Left ventricle myocardium inferior (tissue), 1 donor: ENCODE data around the gene AFDN. TPM values are rescaled to one million over a fixed set of nuclear protein-coding genes. Genes with fewer than 3 reads are reported as not detected.

Experiments
- DNase-seq: peaks from one replicate; pipeline ENCODE4 v3.0.0-alpha.2; 2020
- H3K27ac ChIP-seq: fragments of 200-600 bp; replicated peaks from 2 replicates; pipeline ENCODE4 v1.8.0; 2021
- H3K27me3 ChIP-seq: fragments of 200-600 bp; 2 replicates; pipeline ENCODE4 v1.8.0; 2021; ENCODE audit warnings: low read depth
- H3K36me3 ChIP-seq: fragments of 200-600 bp; 2 replicates; pipeline ENCODE4 v1.8.0; 2021
- H3K4me1 ChIP-seq: fragments of 200-600 bp; 2 replicates; pipeline ENCODE4 v1.8.0; 2021
- H3K4me3 ChIP-seq: fragments of 200-600 bp; 2 replicates; pipeline ENCODE4 v1.8.0; 2021; ENCODE audit warnings: mild to moderate bottlenecking, moderate library complexity
- H3K9me3 ChIP-seq: fragments of 200-600 bp; replicated peaks from 2 replicates; pipeline ENCODE4 v1.8.0; 2021
- CTCF ChIP-seq: fragments of 200-600 bp; IDR thresholded peaks from 2 replicates; pipeline ENCODE4 v1.8.0; 2021; ENCODE audit warnings: antibody characterized with exemption, mild to moderate bottlenecking, borderline replicate concordance
- intact Hi-C: fragments of 100-400 bp; cut with micrococcal nuclease; formaldehyde crosslinking; loops from one replicate; pipeline ENCODE4 v1.11.0; 2022
- total RNA-seq: library from RNA; stranded (reverse); fragmentation: NEBNext Ultra II Directional; extraction: Animal tissue kit (Norgen Biotek cat#: 25700); gene quantifications from one replicate; pipeline ENCODE4 v1.2.1, GENCODE V29; 2021
- donor health status: DM: no; HTN: yes; CAD: no; lungs with severe emphysema.

The AFDN gene
- total RNA-seq, 1 donor from 2014 or later: 54.9 TPM

GRCh38 chr6:167850782-167851181, 24.1 kb downstream of the AFDN start:
- intact Hi-C loops: no loop called here
- H3K27ac ChIP-seq: no peak overlapping the region
- no peak for DNase-seq
- H3K27me3 ChIP-seq: no peaks in the 10 kb centered on the region
- peaks cover 67% of the 10 kb centered on the region for H3K4me1 ChIP-seq
- no peaks in the 10 kb centered on the region for H3K9me3 ChIP-seq
- H3K4me3 ChIP-seq: no peak overlapping the region
- H3K36me3 ChIP-seq: no peaks in the 10 kb centered on the region
- no peak for TF ChIP-seq CTCF

GRCh38 chr6:167851370-167851952, 24.8 kb downstream of the AFDN start:
- Histone ChIP-seq H3K9me3 (no peaks in the 10 kb centered on the region), H3K4me3 (no peak overlapping the region), H3K36me3 (no peaks in the 10 kb centered on the region), H3K4me1 (peaks cover 72% of the 10 kb centered on the region), H3K27me3 (no peaks in the 10 kb centered on the region), H3K27ac (no peak overlapping the region)
- no peak for TF ChIP-seq CTCF
- intact Hi-C loops: no loop called here
- DNase-seq: no peak

DNA sequence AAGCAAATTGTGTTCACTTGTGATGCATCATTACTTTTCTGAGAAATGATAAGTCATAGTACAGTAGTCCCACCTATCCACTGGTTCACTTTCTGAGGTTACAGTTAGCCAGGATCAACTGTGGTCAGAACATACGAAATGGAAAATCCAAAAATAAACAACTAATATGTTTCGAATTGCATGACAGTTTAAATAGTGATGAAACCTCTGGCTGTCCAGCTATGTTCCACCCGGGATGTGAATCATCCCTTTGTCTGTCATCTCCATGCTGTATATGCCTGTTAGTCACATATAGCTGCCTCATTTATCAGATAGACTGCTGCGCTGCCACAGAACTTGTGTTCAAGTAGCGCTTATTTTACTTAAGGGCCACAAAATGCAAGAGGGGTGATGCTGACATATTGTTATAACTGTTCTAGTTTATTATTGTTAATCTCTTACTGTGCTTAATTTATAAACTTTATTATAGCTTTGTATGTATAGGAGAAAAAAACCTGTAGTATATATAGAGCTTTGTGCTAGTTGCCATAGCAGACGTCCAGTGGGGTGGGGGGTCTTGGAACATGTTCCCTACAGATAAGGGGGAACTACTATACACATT, 29.2 kb downstream of the AFDN start:
- Histone ChIP-seq H3K36me3 (no peaks in the 10 kb centered on the region), H3K9me3 (no peaks in the 10 kb centered on the region), H3K27me3 (no peaks in the 10 kb centered on the region), H3K4me1 (peaks cover 80% of the 10 kb centered on the region), H3K4me3 (no peak overlapping the region), H3K27ac (no peak overlapping the region)
- intact Hi-C loops: no loop called here
- no peak for TF ChIP-seq CTCF
- DNase-seq: no peak

DNA sequence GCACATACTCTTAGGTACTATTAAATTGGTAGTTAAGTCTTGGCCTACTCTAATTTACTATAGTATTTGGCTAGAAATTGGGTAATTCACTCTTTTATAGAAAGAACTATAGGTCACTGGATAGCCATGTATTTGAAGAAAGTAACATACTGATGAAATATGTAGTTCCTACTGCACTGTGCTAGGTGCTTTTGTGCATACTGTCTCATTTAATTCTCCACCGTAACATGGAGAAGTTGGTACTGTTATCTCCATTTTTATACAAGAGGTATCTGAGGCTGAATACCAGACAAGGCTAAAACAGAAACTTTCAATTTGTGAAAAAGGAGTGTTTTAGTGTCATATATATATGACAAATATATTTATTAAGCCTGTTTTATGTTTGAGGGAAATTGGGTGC, 29.8 kb downstream of the AFDN start:
- Histone ChIP-seq H3K27me3 (no peaks in the 10 kb centered on the region), H3K4me1 (peaks cover 80% of the 10 kb centered on the region), H3K36me3 (no peaks in the 10 kb centered on the region), H3K9me3 (no peaks in the 10 kb centered on the region), H3K4me3 (no peak overlapping the region), H3K27ac (no peak overlapping the region)
- no peak for TF ChIP-seq CTCF
- DNase-seq: no peak
- intact Hi-C loops: no loop called here

- H3K27me3 ChIP-seq: no peaks in the 10 kb centered on the region
- H3K9me3 ChIP-seq: no peaks in the 10 kb centered on the region
- no peak for TF ChIP-seq CTCF
- H3K4me1 ChIP-seq: peaks cover 80% of the 10 kb centered on the region
- H3K36me3 ChIP-seq: no peaks in the 10 kb centered on the region
- intact Hi-C loops: no loop called here
- no peak for DNase-seq
- H3K4me3 ChIP-seq: no peak overlapping the region
- peak overlapping the region; percentile 27 for H3K27ac ChIP-seq
Observed at GRCh38 chr6:167856999-167857660, 30.4 kb downstream of the AFDN start.
